Activated T-cell treated with anti-CD3 and anti-CD28 coated beads for 24 hours (primary cell): ENCODE measurements around the gene ASAP2.

Experiments used
- DNase-seq: peaks from one replicate; pipeline ENCODE4 v3.0.0-alpha.2; 2020; ENCODE audit warnings: low read depth

Gene ASAP2

DNA sequence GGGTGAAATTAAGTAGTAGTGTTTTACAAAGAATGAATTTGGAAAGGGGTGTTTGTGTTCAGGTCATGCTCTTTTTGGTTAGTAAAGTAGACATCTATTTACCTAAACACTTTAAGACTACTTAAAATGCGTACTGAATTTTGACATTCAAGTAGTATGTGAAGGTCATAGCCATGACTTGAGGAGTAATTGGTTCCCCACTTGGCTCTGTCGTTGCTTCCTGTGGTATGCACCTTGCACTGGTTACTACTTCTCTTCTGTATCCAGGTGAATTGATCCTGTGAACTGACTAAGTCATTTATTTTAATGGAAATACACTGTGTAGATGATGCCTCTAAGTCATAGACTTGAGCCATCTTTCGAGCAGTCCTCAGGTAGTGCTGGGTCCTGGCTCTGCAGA is 118.8 kb downstream of the ASAP2 start:
- DNase-seq, result no peak

DNA sequence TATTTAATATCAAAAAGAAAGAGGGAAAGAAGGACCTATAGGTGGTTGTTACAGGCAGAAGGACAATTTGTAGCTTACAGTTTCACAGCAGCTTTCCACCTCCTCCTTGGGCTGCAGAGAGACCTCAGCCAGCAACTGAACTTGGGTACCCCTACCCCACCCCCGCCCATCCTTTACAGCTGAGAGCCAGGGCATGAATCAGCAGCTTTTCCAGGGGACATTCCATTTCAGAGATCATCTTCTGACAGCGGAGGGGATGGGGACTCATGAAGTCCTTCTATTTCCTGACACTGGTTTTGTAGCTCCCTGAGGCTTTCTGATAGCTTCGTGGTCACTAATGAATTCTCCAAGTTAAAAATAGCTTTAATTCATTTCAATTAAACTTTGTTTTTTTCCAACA is 120.4 kb downstream of the ASAP2 start:
- no peak for DNase-seq

DNA sequence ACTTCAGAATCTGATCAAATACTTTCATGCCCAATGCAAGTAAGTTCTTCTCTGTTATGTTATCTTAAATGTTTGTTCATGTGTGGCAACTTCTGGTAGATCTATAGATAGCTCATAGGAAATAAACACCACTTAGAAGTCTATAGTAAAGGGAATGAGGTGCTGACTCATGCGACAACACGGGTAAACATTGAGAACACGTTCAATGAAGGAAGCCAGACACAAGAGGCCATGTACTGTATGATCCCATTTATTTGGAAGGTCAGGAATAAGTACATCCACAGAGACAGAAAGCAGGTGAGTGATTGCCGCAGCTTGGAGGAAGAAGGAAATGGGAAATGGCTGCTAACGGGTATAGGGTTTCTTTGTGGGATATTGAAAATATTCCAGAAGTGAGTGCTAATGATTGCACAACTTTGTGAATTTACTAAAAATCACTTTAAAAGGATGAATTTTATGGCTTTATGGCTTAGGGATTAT is 121.3 kb downstream of the ASAP2 start:
- no peak for DNase-seq

DNA sequence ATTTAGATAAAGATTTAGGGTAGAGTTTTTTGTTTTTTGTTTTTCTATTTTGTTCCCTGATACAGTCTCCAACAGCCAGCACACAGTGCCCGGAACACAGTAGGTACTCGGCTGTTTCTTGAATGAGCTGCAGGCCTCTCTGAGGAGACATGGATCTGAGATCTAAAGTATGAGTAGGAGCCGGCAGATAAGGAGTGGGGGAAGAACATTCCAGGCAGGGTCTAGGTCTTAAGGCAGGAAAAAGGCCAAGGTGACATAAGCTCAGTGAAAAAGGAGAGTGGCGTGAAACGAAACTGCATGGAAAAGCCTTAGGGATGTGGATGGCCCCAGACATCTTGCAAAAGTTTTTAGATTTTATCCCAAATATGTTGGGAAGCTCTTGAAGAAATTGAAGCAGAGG is 122.3 kb downstream of the ASAP2 start:
- DNase-seq, result no peak

DNA sequence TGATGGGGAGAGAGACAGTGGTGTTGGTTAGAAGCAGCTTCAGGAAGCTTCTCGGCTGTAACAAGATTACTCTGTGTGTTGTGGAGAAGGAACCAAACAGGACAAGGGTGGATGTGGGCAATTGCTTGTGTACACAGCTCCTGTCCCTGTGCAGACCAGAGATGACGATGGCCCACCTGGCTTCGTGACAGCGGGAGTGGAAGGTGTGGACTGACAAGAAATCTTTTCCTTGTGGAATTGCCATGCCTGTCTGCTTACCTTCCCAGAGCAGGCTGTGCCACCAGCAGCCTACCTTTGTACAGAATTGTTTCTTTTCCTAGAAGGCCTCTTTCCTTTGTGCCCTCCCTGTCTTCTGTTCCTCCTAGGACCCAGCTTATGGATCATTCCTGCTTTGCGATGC is 122.9 kb downstream of the ASAP2 start:
- DNase-seq, result no peak

DNA sequence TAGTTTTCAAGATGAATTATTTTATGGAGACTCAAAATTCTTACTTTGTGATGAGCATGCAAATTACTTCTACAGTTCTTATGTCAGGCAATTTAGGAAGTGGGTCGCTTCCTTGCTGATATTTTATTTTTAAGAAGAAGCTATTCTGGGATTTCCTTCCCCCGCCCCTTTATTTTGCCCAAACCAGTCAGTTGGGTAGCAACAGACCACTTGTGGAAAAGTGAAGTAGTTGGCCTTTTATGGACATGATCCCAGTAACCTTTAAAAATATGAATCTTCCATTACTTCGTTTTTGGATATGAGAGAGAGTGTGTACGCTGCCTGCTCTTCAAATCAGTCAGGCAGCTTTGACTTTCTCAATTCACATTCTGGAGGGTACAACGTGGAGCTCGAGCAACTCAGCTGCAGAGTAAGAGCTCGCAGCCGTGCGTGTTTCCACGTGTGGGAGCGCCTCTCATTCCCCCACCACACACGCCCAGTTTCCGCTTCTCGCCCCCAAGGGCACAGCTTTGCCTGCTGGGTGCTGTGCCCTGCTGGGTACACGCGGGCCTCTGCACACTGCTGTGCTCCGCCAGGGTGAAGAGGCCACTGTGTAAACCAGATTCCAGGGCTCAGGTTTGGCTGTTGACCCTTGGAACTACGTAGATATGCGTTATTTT is 124.1 kb downstream of the ASAP2 start:
- no peak for DNase-seq

DNA sequence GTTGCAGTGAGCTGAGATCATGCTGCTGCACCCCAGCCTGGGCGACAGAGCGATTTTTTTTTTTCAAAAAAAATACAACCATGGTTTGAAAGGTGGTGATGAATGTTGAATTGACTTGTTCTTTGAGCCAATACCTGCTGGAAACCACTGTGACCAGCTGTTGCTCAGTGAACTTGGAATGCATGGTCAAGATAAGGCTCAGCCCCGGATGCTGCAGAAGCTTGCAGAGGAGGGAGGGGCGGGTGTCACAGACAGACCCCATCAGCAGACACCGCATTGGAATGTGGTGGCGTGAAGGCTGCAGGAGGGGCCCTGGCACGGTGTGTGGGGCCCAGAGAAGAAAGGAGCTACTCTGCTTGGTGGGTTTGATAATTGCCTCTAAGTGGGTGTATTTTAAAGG is 125.1 kb downstream of the ASAP2 start:
- DNase-seq, result no peak

DNA sequence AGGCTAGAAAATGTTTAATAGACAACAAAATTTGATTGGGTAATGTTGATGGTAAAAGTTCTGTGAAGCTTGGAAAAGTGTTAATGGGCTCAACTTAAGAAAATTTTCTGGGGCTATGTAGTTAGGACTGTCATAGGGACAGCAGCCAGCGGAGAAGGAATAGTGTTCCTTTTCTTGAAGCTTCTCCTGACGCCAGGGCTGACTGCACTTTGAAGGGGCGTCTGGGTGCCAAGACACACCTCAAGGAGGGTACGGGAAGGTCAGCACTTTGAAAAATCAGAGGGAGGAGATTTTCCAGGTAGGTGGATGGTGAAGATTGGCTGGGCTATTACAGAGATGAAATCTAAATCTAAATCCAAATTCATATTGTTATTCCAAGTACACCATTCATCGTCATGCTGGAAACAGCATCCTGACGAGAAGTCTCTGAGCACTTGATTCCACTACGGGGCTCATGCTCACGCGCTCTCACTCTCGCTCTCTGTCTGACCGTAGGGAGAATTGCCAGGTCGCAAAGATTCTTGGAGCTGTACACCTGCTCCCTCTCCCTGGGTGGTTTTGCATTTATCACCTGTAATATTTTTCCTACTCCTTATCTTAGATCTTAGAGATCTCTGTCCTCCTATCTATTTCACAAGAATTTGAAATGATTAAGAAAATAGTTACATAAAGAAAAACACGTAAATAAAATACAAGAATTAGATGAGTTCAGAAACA is 125.7 kb downstream of the ASAP2 start:
- no peak for DNase-seq

DNA sequence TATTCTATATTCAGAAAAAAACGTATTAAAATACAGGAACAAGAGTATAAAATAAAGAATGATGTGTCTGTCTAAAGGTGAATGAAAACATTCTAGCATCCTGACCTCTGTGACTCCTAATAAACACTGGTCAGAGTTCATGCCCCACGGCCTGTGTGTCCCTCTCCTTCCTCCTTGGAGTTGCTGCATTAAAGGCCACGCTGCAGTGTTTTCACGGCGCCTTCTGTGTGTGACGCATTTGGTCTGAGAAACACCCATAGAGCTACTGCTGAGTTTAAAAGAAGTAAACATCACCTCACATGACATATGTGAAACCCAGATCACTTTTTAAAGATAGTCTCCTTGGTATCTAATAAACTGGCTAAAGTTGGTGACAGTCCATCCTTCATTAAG is 126.2 kb downstream of the ASAP2 start:
- DNase-seq, result no peak

DNA sequence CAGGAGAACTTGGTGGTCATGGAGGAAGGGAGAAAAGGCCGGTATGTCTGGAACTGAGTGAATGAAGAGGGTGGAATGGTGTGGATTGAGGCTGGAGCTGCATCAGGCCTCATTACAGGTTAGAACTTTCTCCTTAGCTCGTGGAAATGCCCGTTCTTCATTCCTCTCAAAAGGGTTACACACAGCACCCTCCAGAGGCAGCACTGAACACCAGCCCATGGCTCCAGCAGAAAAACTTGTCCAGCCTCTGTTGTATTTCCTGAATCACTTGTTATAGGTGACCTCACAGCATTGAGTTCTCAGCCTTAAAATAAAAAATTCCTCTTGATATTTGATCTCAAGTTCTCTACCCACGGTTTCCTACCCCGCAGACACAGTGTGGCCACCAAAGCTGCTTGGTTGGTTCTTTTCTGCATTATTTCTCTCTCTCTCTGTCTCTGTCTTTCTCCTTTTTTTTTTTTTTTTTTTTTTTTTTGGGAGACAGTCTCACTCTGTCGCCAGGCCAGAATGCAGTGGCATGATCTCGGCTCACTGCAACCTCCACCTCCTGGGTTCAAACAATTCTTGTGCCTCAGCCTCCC is 127.1 kb downstream of the ASAP2 start:
- DNase-seq, result no peak

DNA sequence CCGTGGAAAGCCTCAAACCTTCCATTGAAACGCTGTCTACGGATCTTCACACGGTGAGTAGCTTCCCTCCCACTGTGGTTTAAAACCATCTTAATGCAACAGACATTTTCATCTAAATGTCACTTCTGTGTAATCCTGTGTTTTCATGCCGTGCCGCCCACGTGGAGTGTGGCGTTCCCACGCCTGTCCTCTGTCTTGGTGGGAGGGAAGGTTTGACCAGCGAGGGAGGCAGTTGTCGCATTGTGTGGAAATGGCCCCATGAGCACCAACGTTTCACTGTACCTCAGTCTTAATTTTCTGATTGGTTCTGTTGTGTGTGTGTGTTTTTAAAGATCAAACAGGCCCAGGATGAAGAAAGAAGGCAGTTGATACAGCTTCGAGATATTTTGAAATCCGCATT is 128.1 kb downstream of the ASAP2 start:
- DNase-seq, result no peak

DNA sequence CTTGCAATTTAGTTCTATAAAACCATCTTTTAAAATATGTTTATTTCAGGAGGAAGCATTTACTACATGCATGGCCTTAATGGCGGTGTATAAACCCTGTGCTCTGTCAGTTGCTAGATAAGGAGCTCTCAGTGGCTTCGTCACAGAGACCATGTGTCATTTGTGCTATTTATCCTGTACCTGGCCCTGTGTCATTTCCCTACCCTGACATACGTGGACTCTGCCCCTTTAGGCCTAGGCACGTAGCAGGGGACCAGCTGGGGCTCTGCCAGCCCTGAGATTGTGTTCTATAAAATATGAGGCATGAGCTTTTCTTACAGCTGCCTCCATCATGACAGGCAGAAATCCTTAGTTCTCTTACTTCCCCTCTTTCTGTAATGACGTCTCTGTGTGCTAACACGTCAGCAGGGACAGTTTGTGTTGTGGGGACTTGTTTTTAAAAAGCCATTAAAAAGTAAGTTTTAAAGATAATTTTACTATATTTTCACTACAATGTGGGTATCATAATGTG is 128.8 kb downstream of the ASAP2 start:
- no peak for DNase-seq

DNA sequence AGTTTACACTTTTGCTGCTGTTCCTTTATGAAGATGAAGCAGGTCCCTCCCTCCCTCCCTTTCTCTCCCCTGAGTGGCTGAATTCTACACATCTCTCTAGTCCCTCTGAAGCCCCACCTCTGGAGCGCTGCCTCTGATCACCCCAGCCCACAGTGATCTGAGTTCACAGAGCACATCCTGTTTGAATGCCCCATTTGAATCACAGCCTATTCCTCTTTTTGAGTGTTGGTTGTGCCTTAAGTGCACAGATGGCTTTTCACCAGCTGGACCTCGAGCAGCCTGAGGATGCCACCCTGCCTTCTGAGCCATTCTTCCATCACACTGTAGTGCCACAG is 129.6 kb downstream of the ASAP2 start:
- DNase-seq, result no peak

DNA sequence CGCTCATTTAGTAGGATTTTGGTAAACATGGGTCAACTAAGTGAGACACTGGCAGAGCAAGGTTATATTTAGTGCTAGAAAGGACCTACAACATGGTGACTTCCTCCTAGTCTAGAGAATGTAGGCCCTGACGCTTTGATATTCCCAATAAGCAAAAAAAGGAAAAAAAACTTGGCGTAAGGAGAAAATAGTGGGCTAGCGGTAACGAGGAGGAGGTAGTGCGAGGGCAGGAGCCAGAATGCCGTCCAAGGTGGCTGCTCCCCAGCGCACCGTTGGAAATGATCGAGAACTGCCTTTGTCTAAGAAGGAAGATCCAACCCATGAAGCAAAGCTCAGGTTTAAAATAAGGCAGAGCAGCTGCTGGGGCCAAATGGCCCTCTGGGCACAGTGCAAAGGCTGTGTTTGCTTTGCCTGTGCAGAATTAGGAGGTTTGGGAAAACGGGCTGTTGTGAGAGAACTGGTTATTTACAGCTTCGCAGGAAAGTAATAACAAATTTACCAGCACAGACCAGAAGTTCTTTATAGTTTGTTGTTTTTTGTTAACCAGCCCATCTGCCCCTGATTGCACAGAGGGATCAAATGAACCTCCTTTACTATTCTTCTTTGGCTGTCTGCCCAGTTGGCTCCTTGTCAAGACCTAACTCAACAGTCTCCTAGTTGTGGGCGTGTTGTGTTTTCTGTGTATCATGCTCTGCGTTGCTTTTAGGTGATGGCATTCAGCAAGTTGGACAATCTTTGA is 130.1 kb downstream of the ASAP2 start:
- no peak for DNase-seq

DNA sequence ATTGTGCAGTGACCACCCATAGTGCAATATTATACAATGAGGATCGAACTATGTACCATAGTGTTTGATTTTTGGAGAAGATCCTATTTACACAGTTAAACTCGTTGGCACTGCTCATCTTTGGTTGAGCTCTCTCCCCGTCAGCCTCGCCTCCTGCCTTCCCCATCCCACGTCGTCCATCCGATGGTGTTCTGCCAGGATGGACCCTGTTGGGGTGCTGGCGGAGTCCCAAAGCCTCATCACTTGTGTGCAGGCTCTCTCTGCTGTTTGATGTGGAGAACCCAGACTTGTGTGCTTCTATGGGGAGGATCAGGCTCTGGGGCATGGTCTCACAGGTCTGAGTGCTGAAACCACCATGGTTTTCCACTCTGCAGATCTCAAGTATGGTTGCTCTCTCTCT is 131.3 kb downstream of the ASAP2 start:
- no peak for DNase-seq

DNA sequence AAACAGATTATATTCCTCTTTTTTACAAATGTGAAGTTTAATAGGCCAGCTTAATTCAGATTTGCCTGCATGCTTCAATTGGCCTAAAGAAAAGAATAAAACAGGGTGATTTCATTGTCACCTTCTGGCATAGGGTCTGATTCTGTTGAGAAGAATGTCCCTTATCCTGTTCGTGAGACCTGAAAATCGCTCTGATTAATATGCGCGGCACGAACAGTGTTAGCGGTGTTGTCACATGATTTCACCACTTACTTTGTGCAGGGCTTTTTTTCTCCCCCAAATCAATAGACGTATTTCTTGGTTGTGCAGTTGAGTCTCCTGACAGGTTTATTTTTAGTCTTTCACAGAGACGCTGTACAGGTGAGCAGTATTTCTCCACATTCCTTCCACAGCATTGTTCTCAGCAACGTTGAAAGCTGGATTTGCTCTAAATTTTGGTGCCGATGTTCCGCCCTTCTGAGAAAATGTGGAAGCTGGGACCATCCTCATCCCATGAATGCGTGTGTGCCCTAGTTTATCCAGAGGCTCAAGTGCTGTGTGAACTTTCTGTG is 134.8 kb downstream of the ASAP2 start:
- no peak for DNase-seq

DNA sequence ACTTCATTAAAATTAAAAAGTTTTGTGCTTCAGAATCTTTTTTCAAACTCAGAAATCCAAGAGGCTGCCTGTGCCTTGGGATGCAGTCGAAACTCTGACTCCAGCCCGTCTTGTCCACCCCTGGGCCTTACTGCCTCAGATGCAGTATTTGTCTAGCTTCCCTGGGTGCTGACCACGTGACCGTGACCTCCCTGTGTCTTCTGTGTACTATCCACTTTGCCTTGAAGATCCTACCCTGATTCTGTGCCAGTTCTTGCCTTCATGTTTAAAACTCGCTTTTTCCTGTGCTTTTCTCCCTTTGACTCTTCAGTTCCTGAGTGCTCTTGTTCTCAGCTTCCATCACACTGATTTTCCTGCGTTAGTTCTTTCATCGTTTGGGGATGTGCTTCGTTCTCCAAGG is 136.0 kb downstream of the ASAP2 start:
- no peak for DNase-seq

DNA sequence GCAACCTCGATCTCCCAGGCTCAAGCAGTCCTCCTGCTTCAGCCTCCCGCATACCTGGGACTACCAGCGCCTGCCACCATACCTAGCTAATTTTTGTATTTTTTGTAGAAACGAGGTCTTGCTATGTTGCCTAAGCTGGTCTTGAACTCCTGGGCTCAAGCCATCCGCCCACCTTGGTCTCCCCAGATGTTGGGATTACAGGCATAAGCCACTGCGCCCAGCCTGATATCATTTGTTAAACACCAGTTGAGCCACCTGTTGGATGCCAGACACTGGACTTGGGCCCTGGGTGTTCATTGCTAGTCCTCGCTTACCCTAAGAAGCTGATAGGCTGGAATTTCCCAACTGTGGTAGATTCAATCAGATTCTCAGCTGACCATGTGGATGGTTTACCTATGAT is 136.9 kb downstream of the ASAP2 start:
- DNase-seq, result no peak

DNA sequence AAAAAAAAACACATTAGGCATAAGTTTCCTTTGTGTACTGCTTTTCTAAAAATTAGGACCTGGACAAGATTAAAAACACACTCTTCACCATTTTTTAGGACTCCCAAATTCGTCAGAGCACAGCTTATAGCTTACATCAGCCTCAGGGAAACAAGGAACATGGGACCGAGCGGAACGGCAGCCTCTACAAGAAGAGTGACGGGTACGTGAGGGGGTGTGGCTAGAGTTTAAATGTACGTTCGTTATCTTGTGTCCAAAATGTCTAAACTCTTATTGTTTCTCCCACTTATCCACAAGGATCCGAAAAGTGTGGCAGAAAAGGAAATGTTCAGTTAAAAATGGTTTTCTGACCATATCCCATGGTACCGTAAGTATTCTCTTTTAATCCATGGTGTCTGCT is 137.8 kb downstream of the ASAP2 start:
- DNase-seq, result no peak

DNA sequence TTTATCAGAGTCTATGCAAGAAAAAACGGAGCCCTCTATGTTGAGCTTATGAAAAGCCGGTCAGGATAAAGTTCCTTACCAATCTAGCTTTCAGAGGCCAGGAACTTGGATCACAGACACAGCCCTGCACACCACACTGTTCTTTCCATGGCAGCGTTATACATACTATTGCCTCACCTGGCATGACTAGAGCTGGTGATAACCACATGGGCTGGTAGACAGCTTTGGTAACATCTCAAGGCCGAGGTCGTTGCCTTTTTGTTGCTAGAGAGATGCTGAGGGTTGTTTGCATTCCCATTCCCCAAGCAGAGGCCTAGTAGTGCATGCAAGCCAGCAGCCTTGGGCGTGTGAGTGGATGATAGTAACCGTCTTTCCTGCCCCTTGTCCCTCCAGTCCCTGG is 138.7 kb downstream of the ASAP2 start:
- DNase-seq, result no peak

DNA sequence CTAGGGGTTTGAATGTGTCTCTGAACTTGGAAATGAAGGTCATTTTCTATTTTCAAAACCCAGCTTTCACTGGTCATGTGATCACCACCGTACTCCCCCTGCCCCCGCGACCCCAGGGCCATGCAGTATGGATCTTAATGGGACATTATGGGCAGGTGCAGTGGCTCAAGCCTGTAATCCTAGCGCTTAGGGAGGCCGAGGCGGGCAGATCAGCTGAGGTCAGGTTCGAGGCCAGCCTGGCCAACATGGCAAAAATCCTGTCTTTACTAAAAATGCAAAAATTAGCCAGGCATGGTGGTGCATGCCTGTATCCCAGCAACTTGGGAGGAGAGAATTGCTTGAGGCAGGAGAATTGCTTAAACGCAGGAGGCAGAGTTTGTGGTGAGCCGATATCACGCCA is 139.4 kb downstream of the ASAP2 start:
- no peak for DNase-seq

DNA sequence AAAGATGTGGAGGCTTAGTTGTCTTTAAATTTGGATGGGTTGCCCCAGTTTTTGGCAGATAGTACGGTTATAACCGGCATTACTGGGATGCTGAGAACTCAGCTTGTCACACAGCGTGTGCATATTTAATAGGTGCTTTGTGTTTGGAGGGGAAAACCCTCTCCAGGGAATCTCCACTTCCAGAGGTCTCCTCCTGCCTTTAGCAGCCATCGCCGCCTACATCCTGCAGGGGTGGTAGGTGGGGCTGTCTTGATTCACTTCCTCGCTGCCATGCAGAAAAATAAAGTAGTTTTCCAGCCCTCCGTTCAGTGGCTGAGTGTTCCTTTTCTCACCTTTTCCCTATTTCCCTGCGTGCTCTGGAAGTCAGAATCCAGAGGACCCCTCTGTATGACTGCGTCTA is 140.3 kb downstream of the ASAP2 start:
- no peak for DNase-seq
